Fibroblast of lung (primary cell): Measurements from ENCODE around the gene CEP170. TPM values are rescaled to one million over a fixed set of nuclear protein-coding genes. Genes with fewer than 3 reads are reported as not detected.

Experiments used
- DNase-seq, 2 donors: peaks; one replicate each; pipeline versions ENCODE4 v3.0.0 to v3.0.0-alpha.2; 2010; ENCODE audit warnings: low read depth in 2 of 2
- H2AFZ ChIP-seq: 2 replicates; pipeline ENCODE4 v1.5.1; 2012; ENCODE audit warnings: low read length, control low read depth, inconsistent platforms
- H3K27ac ChIP-seq: 2 replicates; pipeline ENCODE4 v1.5.1; 2011; ENCODE audit warnings: low read length, control low read depth; ENCODE audit not compliant: insufficient read depth
- H3K27me3 ChIP-seq: 2 replicates; pipeline ENCODE4 v1.5.1; 2011; ENCODE audit warnings: mild to moderate bottlenecking, low read length; ENCODE audit not compliant: control insufficient read depth, insufficient read depth
- H3K36me3 ChIP-seq: 2 replicates; pipeline ENCODE4 v1.5.1; 2011; ENCODE audit warnings: low read length; ENCODE audit not compliant: control insufficient read depth, insufficient read depth
- H3K4me1 ChIP-seq: 2 replicates; pipeline ENCODE4 v1.5.1; 2011; ENCODE audit warnings: low read length; ENCODE audit not compliant: control insufficient read depth, insufficient read depth; ENCODE audit errors: extremely low read depth
- H3K4me2 ChIP-seq: 2 replicates; pipeline ENCODE4 v1.5.1; 2011; ENCODE audit warnings: low read length, control low read depth; ENCODE audit not compliant: insufficient read depth; ENCODE audit errors: extremely low read depth
- H3K4me3 ChIP-seq, 4 experiments: fragments of 200-600 bp in 1 of 4; sonication (generic) in 1 of 4; replicated peaks in 1 of 4; 2 replicates each; pipeline ENCODE4 v1.5.1; 2011 to 2016; ENCODE audit warnings: low read length in 4 of 4, low read depth in 3 of 4, mild to moderate bottlenecking in 3 of 4, control low read depth in 2 of 4, inconsistent platforms in 1 of 4, mixed read lengths in 1 of 4; ENCODE audit not compliant: insufficient read depth in 1 of 4; ENCODE audit errors: control extremely low read depth in 1 of 4
- H3K79me2 ChIP-seq: 2 replicates; pipeline ENCODE4 v1.5.1; 2012; ENCODE audit warnings: mild to moderate bottlenecking, low read length, inconsistent platforms; ENCODE audit not compliant: control insufficient read depth, insufficient read depth
- H3K9ac ChIP-seq: 2 replicates; pipeline ENCODE4 v1.5.1; 2011; ENCODE audit warnings: mild to moderate bottlenecking, low read length, control low read depth; ENCODE audit not compliant: insufficient read depth
- H3K9me3 ChIP-seq: 2 replicates; pipeline ENCODE4 v1.5.1; 2012; ENCODE audit warnings: low read depth, low read length; ENCODE audit not compliant: control insufficient read depth, insufficient read depth
- H4K20me1 ChIP-seq: 2 replicates; pipeline ENCODE4 v1.5.1; 2011; ENCODE audit warnings: low read length; ENCODE audit not compliant: control insufficient read depth, insufficient read depth; ENCODE audit errors: extremely low read depth
- CTCF ChIP-seq, 2 donors: IDR thresholded peaks in 1 of 2; conservative IDR thresholded peaks in 1 of 2; 1 replicate in 1 of 2; 2 replicates in 1 of 2; pipeline ENCODE4 v1.5.1; 2011 to 2012; ENCODE audit warnings: low read length in 2 of 2, control low read depth in 1 of 2, inconsistent platforms in 1 of 2, low read depth in 1 of 2, mild to moderate bottlenecking in 1 of 2
- EZH2 ChIP-seq: IDR thresholded peaks from 2 replicates; pipeline ENCODE4 v1.5.1; 2012; ENCODE audit warnings: low read length, control low read depth, mild to moderate bottlenecking; ENCODE audit errors: missing control alignments
- polyA plus RNA-seq, 2 donors: library from polyadenylated mRNA; depleted of rRNA in 1 of 2; stranded (reverse) in 1 of 2; unstranded in 1 of 2; fragments of >200 nt; gene quantifications; 2 replicates each; pipeline ENCODE4 v1.2.1, GENCODE V29; 2011 to 2012; ENCODE audit warnings: missing spikeins in 1 of 2
- total RNA-seq: library from RNA; depleted of rRNA; stranded (reverse); fragments of >200 nt; gene quantifications from 2 replicates; pipeline ENCODE4 v1.2.1, GENCODE V29; 2014

Gene CEP170
- total and polyA plus RNA-seq, 2 donors (not counting 1 experiment from before 2014, with no cell fraction given): 86.0 to 92.0 TPM

- TF ChIP-seq CTCF (conservative IDR thresholded peaks at IDR 0.05 in 1 of 2, IDR thresholded peaks at IDR 0.05 in 1 of 2; ENCODE audit: low read depth in 1 of 2, low read length in 2 of 2) (no peak), EZH2 (no peak)
- Histone ChIP-seq H3K4me2 (no peak overlapping the region), H3K27me3 (no peaks in the 10 kb centered on the region), H3K9ac (no peak overlapping the region), H3K27ac (peak overlapping the region; percentile 23), H3K4me3 (no peak overlapping the region), H3K79me2 (peaks cover 97% of the 10 kb centered on the region), H3K9me3 (no peaks in the 10 kb centered on the region), H2AFZ (no peak overlapping the region), H4K20me1 (no peaks in the 10 kb centered on the region), H3K4me1 (peaks cover 7% of the 10 kb centered on the region), H3K36me3 (no peaks in the 10 kb centered on the region)
- DNase-seq: no peak
Observed at GRCh38 chr1:243244432-243244841, 10.6 kb downstream of the CEP170 start.

- Histone ChIP-seq H3K27me3 (no peaks in the 10 kb centered on the region), H4K20me1 (no peaks in the 10 kb centered on the region), H3K9ac (no peak overlapping the region), H3K4me3 (no peak overlapping the region), H2AFZ (no peak overlapping the region), H3K4me1 (no peaks in the 10 kb centered on the region), H3K4me2 (peak overlapping the region; percentile 35), H3K9me3 (no peaks in the 10 kb centered on the region), H3K79me2 (peaks cover 90% of the 10 kb centered on the region), H3K27ac (peak overlapping the region; percentile 23), H3K36me3 (no peaks in the 10 kb centered on the region)
- TF ChIP-seq CTCF (conservative IDR thresholded peaks at IDR 0.05 in 1 of 2, IDR thresholded peaks at IDR 0.05 in 1 of 2; ENCODE audit: low read depth in 1 of 2, low read length in 2 of 2) (no peak), EZH2 (no peak)
- no peak for DNase-seq
Observed at GRCh38 chr1:243236604-243237252, 18.4 kb downstream of the CEP170 start.

GRCh38 chr1:243234978-243235647, 20.0 kb downstream of the CEP170 start:
- Histone ChIP-seq H3K4me3 (no peak overlapping the region), H3K9ac (no peak overlapping the region), H2AFZ (no peak overlapping the region)

More at GRCh38 chr1:243234978-243235647, 20.0 kb downstream of the CEP170 start:
- no peak for TF ChIP-seq EZH2
- Histone ChIP-seq H4K20me1 (no peaks in the 10 kb centered on the region), H3K4me2 (no peak overlapping the region), H3K27me3 (no peaks in the 10 kb centered on the region), H3K27ac (no peak overlapping the region), H3K9me3 (no peaks in the 10 kb centered on the region), H3K79me2 (peaks cover 89% of the 10 kb centered on the region), H3K4me1 (no peaks in the 10 kb centered on the region), H3K36me3 (no peaks in the 10 kb centered on the region)
- peak; percentile 81 to 89 for DNase-seq
